ENCODE results near the gene CFAP68.
A peak's percentile ranks its signal among the peaks of the same experiment; 100 is the strongest.

CFAP68 gene

DNA sequence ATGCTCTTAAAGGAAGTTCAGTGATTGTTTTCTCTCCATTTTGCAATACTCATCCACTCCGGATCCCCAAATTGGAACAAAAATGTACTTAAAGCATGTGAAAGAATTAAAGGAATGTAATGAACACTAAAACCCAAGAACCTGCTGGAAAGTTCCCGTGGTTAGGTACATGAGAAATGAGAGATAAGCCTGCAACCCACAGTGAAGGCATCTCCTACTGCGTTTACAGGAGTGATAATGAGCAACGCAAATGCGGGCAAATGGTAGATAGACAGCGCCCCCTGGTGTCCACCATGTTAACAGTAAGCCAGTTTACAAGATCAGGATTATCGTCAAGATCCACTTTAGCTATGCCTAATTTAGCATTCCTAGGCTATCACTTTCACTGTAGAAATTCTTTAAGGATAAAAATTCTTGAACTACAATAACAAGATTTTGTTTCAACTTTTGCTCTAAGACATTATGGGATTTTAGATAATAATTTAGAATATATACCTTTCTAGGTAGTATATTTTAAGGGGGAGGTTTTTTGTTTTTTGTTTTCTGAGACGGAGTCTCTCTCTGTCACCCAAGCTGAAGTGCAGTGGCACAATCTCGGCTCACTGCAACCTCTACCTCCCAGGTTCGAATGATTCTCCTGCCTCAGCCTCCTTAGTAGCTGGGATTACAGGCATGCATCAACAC is 37.8 kb upstream of the CFAP68 start (continued):
- TF ChIP-seq, protein P1, sequence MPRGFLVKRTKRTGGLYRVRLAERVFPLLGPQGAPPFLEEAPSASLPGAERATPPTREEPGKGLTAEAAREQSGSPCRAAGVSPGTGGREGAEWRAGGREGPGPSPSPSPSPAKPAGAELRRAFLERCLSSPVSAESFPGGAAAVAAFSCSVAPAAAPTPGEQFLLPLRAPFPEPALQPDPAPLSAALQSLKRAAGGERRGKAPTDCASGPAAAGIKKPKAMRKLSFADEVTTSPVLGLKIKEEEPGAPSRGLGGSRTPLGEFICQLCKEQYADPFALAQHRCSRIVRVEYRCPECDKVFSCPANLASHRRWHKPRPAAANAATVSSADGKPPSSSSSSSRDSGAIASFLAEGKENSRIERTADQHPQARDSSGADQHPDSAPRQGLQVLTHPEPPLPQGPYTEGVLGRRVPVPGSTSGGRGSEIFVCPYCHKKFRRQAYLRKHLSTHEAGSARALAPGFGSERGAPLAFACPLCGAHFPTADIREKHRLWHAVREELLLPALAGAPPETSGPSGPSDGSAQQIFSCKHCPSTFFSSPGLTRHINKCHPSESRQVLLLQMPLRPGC (tag by site-specific recombination; IDR thresholded peaks at IDR 0.05): peak; percentile 87
- TF ChIP-seq ZNF596 (tag by site-specific recombination; IDR thresholded peaks at IDR 0.05) (no peak), ZNF747 (tag by site-specific recombination; IDR thresholded peaks at IDR 0.05) (no peak), ZNF155 (tag by site-specific recombination; IDR thresholded peaks at IDR 0.05) (no peak), IKZF3 (tag by site-specific recombination; IDR thresholded peaks at IDR 0.05) (no peak), WT1 (tag by site-specific recombination; IDR thresholded peaks at IDR 0.05) (no peak), ZNF211 (tag by site-specific recombination; IDR thresholded peaks at IDR 0.05; ENCODE audit: low read depth) (no peak), ZSCAN30 (tag by site-specific recombination; IDR thresholded peaks at IDR 0.05) (peak; percentile 68; the same call in 1 of the 2 replicates), ZNF366 (tag by site-specific recombination; conservative IDR thresholded peaks at IDR 0.05) (no peak), YY1 (tag by site-specific recombination; IDR thresholded peaks at IDR 0.05) (no peak), ZNF274 (IDR thresholded peaks at IDR 0.05; ENCODE audit: low read length) (no peak), ZNF274 (tag by site-specific recombination; IDR thresholded peaks at IDR 0.05; ENCODE audit: borderline replicate concordance) (no peak), ZNF514 (tag by site-specific recombination; IDR thresholded peaks at IDR 0.05) (no peak), ZFP69B (tag by site-specific recombination; IDR thresholded peaks at IDR 0.05) (no peak), TCF7L2 (IDR thresholded peaks at IDR 0.05; ENCODE audit: borderline replicate concordance, low read depth, low read length) (no peak), ZNF561 (tag by site-specific recombination; IDR thresholded peaks at IDR 0.05; ENCODE audit: borderline replicate concordance) (0 out of 2 replicates have a peak, but pooled peaks have one; percentile 24), ZNF791 (tag by site-specific recombination; IDR thresholded peaks at IDR 0.05) (no peak), SP3 (tag by site-specific recombination; IDR thresholded peaks at IDR 0.05) (no peak), FEZF1 (tag by site-specific recombination; IDR thresholded peaks at IDR 0.05) (peak; percentile 60)
- TF ChIP-seq, protein P2, sequence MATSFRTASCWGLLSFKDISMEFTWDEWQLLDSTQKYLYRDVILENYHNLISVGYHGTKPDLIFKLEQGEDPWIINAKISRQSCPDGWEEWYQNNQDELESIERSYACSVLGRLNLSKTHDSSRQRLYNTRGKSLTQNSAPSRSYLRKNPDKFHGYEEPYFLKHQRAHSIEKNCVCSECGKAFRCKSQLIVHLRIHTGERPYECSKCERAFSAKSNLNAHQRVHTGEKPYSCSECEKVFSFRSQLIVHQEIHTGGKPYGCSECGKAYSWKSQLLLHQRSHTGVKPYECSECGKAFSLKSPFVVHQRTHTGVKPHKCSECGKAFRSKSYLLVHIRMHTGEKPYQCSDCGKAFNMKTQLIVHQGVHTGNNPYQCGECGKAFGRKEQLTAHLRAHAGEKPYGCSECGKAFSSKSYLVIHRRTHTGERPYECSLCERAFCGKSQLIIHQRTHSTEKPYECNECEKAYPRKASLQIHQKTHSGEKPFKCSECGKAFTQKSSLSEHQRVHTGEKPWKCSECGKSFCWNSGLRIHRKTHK (tag by site-specific recombination; IDR thresholded peaks at IDR 0.05): no peak
- TF ChIP-seq, protein P3, sequence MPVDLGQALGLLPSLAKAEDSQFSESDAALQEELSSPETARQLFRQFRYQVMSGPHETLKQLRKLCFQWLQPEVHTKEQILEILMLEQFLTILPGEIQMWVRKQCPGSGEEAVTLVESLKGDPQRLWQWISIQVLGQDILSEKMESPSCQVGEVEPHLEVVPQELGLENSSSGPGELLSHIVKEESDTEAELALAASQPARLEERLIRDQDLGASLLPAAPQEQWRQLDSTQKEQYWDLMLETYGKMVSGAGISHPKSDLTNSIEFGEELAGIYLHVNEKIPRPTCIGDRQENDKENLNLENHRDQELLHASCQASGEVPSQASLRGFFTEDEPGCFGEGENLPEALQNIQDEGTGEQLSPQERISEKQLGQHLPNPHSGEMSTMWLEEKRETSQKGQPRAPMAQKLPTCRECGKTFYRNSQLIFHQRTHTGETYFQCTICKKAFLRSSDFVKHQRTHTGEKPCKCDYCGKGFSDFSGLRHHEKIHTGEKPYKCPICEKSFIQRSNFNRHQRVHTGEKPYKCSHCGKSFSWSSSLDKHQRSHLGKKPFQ (tag by site-specific recombination; IDR thresholded peaks at IDR 0.05): no peak
- TF ChIP-seq, protein P4, sequence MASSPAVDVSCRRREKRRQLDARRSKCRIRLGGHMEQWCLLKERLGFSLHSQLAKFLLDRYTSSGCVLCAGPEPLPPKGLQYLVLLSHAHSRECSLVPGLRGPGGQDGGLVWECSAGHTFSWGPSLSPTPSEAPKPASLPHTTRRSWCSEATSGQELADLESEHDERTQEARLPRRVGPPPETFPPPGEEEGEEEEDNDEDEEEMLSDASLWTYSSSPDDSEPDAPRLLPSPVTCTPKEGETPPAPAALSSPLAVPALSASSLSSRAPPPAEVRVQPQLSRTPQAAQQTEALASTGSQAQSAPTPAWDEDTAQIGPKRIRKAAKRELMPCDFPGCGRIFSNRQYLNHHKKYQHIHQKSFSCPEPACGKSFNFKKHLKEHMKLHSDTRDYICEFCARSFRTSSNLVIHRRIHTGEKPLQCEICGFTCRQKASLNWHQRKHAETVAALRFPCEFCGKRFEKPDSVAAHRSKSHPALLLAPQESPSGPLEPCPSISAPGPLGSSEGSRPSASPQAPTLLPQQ (tag by site-specific recombination; IDR thresholded peaks at IDR 0.05): no peak
- TF ChIP-seq, protein P5, sequence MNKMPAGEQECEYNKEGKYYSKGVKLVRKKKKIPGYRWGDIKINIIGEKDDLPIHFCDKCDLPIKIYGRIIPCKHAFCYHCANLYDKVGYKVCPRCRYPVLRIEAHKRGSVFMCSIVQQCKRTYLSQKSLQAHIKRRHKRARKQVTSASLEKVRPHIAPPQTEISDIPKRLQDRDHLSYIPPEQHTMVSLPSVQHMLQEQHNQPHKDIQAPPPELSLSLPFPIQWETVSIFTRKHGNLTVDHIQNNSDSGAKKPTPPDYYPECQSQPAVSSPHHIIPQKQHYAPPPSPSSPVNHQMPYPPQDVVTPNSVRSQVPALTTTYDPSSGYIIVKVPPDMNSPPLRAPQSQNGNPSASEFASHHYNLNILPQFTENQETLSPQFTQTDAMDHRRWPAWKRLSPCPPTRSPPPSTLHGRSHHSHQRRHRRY (tag by site-specific recombination; IDR thresholded peaks at IDR 0.05): no peak
- TF ChIP-seq, protein P6, sequence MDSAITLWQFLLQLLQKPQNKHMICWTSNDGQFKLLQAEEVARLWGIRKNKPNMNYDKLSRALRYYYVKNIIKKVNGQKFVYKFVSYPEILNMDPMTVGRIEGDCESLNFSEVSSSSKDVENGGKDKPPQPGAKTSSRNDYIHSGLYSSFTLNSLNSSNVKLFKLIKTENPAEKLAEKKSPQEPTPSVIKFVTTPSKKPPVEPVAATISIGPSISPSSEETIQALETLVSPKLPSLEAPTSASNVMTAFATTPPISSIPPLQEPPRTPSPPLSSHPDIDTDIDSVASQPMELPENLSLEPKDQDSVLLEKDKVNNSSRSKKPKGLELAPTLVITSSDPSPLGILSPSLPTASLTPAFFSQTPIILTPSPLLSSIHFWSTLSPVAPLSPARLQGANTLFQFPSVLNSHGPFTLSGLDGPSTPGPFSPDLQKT (IDR thresholded peaks at IDR 0.05; ENCODE audit: borderline replicate concordance, low read depth, low read length): no peak
- TF ChIP-seq, protein P7, sequence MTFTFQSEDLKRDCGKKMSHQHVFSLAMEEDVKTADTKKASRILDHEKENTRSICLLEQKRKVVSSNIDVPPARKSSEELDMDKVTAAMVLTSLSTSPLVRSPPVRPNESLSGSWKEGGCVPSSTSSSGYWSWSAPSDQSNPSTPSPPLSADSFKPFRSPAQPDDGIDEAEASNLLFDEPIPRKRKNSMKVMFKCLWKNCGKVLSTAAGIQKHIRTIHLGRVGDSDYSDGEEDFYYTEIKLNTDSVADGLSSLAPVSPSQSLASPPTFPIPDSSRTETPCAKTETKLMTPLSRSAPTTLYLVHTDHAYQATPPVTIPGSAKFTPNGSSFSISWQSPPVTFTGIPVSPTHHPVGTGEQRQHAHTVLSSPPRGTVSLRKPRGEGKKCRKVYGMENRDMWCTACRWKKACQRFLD (tag by site-specific recombination; IDR thresholded peaks at IDR 0.05): no peak
- TF ChIP-seq, protein P8, sequence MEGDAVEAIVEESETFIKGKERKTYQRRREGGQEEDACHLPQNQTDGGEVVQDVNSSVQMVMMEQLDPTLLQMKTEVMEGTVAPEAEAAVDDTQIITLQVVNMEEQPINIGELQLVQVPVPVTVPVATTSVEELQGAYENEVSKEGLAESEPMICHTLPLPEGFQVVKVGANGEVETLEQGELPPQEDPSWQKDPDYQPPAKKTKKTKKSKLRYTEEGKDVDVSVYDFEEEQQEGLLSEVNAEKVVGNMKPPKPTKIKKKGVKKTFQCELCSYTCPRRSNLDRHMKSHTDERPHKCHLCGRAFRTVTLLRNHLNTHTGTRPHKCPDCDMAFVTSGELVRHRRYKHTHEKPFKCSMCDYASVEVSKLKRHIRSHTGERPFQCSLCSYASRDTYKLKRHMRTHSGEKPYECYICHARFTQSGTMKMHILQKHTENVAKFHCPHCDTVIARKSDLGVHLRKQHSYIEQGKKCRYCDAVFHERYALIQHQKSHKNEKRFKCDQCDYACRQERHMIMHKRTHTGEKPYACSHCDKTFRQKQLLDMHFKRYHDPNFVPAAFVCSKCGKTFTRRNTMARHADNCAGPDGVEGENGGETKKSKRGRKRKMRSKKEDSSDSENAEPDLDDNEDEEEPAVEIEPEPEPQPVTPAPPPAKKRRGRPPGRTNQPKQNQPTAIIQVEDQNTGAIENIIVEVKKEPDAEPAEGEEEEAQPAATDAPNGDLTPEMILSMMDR (tag by site-specific recombination; IDR thresholded peaks at IDR 0.05): peak; percentile 53
- TF ChIP-seq, protein P9, sequence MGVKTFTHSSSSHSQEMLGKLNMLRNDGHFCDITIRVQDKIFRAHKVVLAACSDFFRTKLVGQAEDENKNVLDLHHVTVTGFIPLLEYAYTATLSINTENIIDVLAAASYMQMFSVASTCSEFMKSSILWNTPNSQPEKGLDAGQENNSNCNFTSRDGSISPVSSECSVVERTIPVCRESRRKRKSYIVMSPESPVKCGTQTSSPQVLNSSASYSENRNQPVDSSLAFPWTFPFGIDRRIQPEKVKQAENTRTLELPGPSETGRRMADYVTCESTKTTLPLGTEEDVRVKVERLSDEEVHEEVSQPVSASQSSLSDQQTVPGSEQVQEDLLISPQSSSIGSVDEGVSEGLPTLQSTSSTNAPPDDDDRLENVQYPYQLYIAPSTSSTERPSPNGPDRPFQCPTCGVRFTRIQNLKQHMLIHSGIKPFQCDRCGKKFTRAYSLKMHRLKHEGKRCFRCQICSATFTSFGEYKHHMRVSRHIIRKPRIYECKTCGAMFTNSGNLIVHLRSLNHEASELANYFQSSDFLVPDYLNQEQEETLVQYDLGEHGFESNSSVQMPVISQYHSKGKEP (tag by site-specific recombination; IDR thresholded peaks at IDR 0.05): no peak
